ENCODE data around the gene TMEM144. TPM values are rescaled to one million over a fixed set of nuclear protein-coding genes. Genes with fewer than 3 reads are reported as not detected.

The TMEM144 gene
- total RNA-seq, 1 experiment from 2014 or later: 17.9 TPM

- BruUV-seq (replicated peaks): no TSS peak
- no peak for DNase-seq
- intact Hi-C loops (cut with micrococcal nuclease; ENCODE audit: unreplicated experiment): no loop called here
- Histone ChIP-seq H3K27me3 (replicated peaks; ENCODE audit: control insufficient read depth, insufficient read depth, low read length) (no peaks in the 10 kb centered on the region), H3K9me3 (no peaks in the 10 kb centered on the region), H3K36me3 (ENCODE audit: control insufficient read depth, insufficient read depth, low read length) (no peaks in the 10 kb centered on the region), H3K4me3 (ENCODE audit: low read depth, low read length) (no peak overlapping the region), H3K4me1 (peaks cover 13% of the 10 kb centered on the region)
- ChIA-PET CTCF (no interaction called here), POLR2A (no interaction called here)
- TF ChIP-seq, protein P1, sequence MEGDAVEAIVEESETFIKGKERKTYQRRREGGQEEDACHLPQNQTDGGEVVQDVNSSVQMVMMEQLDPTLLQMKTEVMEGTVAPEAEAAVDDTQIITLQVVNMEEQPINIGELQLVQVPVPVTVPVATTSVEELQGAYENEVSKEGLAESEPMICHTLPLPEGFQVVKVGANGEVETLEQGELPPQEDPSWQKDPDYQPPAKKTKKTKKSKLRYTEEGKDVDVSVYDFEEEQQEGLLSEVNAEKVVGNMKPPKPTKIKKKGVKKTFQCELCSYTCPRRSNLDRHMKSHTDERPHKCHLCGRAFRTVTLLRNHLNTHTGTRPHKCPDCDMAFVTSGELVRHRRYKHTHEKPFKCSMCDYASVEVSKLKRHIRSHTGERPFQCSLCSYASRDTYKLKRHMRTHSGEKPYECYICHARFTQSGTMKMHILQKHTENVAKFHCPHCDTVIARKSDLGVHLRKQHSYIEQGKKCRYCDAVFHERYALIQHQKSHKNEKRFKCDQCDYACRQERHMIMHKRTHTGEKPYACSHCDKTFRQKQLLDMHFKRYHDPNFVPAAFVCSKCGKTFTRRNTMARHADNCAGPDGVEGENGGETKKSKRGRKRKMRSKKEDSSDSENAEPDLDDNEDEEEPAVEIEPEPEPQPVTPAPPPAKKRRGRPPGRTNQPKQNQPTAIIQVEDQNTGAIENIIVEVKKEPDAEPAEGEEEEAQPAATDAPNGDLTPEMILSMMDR (IDR thresholded peaks at IDR 0.05; ENCODE audit: insufficient read depth in 1 of 2, low read depth in 1 of 2, low read length in 1 of 2, severe bottlenecking in 1 of 2, unreplicated experiment in 1 of 2): no peak
- H3K4me1 Mint-ChIP-seq (ENCODE audit: low read depth, unreplicated experiment): peaks cover 7% of the 10 kb centered on the region
- H3K4me3 Mint-ChIP-seq (ENCODE audit: unreplicated experiment): no peak overlapping the region
- H3K27ac Mint-ChIP-seq (ENCODE audit: unreplicated experiment): no peak overlapping the region
- no peaks in the 10 kb centered on the region for H3K9me3 Mint-ChIP-seq (ENCODE audit: unreplicated experiment)
- peaks cover 19% of the 10 kb centered on the region for H3K36me3 Mint-ChIP-seq (ENCODE audit: insufficient read depth, unreplicated experiment)
- H3K27me3 Mint-ChIP-seq (ENCODE audit: insufficient read depth, unreplicated experiment): no peaks in the 10 kb centered on the region
Observed at GRCh38 chr4:158213466-158213865, 3.2 kb downstream of the TMEM144 start.

GRCh38 chr4:158214856-158215255 lies 4.6 kb downstream of the TMEM144 start:
- H3K36me3 ChIP-seq (ENCODE audit: control insufficient read depth, insufficient read depth, low read length): no peaks in the 10 kb centered on the region
- Mint-ChIP-seq H3K27me3 (ENCODE audit: insufficient read depth, unreplicated experiment) (no peaks in the 10 kb centered on the region), H3K4me3 (ENCODE audit: unreplicated experiment) (no peak overlapping the region), H3K27ac (ENCODE audit: unreplicated experiment) (no peak overlapping the region), H3K9me3 (ENCODE audit: unreplicated experiment) (no peaks in the 10 kb centered on the region), H3K36me3 (ENCODE audit: insufficient read depth, unreplicated experiment) (peaks cover 19% of the 10 kb centered on the region), H3K4me1 (ENCODE audit: low read depth, unreplicated experiment) (peaks cover 7% of the 10 kb centered on the region)
- H3K9me3 ChIP-seq: no peaks in the 10 kb centered on the region
- peaks cover 13% of the 10 kb centered on the region for H3K4me1 ChIP-seq
- intact Hi-C loops (cut with micrococcal nuclease; ENCODE audit: unreplicated experiment): no loop called here
- no peak overlapping the region for H3K4me3 ChIP-seq (ENCODE audit: low read depth, low read length)
- H3K27me3 ChIP-seq (replicated peaks; ENCODE audit: control insufficient read depth, insufficient read depth, low read length): no peaks in the 10 kb centered on the region
- ChIA-PET CTCF (no interaction called here), POLR2A (no interaction called here)
- BruUV-seq (replicated peaks): no TSS peak
- no peak for DNase-seq
- TF ChIP-seq, protein P1 (IDR thresholded peaks at IDR 0.05; ENCODE audit: insufficient read depth in 1 of 2, low read depth in 1 of 2, low read length in 1 of 2, severe bottlenecking in 1 of 2, unreplicated experiment in 1 of 2): no peak

DNA sequence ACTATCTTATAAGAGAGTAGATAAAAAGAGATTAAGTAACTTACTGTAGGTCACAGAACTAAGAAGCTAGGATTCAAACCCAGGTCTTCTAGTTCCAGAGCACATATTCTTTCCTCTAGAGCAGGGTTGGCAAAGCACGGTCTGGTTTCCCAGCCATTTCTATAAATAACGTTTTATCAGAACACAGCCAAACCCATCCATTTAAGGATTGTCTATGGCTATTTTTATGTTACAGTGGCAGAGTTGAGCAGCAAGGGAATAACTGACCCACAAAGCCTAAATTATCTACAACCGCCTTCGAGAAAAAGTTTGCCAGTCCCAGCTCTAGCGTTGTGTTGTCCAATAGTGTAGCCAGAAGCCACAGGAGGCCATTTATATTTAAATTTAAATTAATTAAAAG lies 7.5 kb downstream of the TMEM144 start:
- BruUV-seq (replicated peaks): no TSS peak

More for the DNA sequence above, 7.5 kb downstream of the TMEM144 start:
- no peaks in the 10 kb centered on the region for H3K9me3 Mint-ChIP-seq (ENCODE audit: unreplicated experiment)
- H3K4me3 ChIP-seq (ENCODE audit: low read depth, low read length): no peak overlapping the region
- intact Hi-C loops (cut with micrococcal nuclease; ENCODE audit: unreplicated experiment): no loop called here
- no peaks in the 10 kb centered on the region for H3K36me3 ChIP-seq (ENCODE audit: control insufficient read depth, insufficient read depth, low read length)
- TF ChIP-seq, protein P1 (IDR thresholded peaks at IDR 0.05; ENCODE audit: insufficient read depth in 1 of 2, low read depth in 1 of 2, low read length in 1 of 2, severe bottlenecking in 1 of 2, unreplicated experiment in 1 of 2): no peak
- H3K4me3 Mint-ChIP-seq (ENCODE audit: unreplicated experiment): no peak overlapping the region
- no peaks in the 10 kb centered on the region for H3K27me3 Mint-ChIP-seq (ENCODE audit: insufficient read depth, unreplicated experiment)
- POLR2A ChIA-PET: no interaction called here
- CTCF ChIA-PET: no interaction called here
- H3K4me1 Mint-ChIP-seq (ENCODE audit: low read depth, unreplicated experiment): no peaks in the 10 kb centered on the region
- H3K36me3 Mint-ChIP-seq (ENCODE audit: insufficient read depth, unreplicated experiment): peaks cover 12% of the 10 kb centered on the region
- DNase-seq: no peak
- no peak overlapping the region for H3K27ac Mint-ChIP-seq (ENCODE audit: unreplicated experiment)
- no peaks in the 10 kb centered on the region for H3K27me3 ChIP-seq (replicated peaks; ENCODE audit: control insufficient read depth, insufficient read depth, low read length)
- H3K9me3 ChIP-seq: no peaks in the 10 kb centered on the region
- no peaks in the 10 kb centered on the region for H3K4me1 ChIP-seq

Data from Caco-2 (cell line).